Measurements from ENCODE around the gene ESYT2.

The ESYT2 gene

DNA sequence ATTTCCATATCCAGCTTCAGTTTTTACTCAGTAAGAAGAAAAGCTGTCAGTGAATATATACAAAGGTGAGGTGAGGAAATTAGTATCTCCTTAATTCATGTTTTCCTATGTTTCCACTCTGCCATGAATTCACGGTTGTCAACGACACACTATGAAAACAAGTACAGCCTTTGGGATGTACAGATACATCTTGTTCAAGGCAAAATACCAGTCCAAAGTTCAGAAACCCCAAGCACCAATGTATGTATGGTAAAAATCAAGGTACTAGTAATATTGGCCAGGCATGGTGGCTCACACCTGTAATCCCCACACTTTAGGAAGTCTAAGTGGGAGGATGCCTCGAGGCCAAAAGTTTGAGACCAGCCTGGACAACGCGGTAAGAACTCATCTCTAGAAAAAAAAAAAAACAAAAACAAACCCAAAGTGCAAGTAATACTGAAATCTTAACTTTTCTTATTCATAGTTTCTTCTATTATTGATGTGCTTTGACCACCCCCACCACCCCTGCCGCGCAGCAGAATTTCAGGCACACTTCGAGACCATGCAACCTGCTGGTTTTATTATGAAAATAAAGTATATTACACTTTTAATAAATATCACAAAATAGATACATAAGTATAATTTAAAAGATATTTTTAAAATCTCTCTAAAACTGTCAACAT is 3.5 kb downstream of the ESYT2 start:
- no peak for DNase-seq

DNA sequence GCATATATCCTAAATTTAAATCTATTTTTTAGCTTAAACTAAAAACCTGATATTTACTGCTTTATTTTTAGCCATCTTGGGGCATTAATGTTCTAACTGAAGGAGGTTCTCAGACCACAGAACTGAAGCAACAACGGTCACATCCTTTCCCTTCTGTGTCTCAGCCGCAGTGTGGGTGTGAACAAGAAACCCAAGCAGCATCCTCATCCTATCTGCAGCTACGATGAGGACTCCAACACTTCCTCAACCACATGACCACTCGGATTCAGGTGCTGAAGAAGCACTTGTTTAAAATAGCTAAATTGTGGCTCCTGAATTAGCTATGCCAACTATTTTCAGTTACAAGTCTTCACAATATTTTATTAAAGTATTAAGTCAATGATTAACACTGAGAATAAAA is 5.3 kb downstream of the ESYT2 start:
- peak; percentile 54 for DNase-seq

DNA sequence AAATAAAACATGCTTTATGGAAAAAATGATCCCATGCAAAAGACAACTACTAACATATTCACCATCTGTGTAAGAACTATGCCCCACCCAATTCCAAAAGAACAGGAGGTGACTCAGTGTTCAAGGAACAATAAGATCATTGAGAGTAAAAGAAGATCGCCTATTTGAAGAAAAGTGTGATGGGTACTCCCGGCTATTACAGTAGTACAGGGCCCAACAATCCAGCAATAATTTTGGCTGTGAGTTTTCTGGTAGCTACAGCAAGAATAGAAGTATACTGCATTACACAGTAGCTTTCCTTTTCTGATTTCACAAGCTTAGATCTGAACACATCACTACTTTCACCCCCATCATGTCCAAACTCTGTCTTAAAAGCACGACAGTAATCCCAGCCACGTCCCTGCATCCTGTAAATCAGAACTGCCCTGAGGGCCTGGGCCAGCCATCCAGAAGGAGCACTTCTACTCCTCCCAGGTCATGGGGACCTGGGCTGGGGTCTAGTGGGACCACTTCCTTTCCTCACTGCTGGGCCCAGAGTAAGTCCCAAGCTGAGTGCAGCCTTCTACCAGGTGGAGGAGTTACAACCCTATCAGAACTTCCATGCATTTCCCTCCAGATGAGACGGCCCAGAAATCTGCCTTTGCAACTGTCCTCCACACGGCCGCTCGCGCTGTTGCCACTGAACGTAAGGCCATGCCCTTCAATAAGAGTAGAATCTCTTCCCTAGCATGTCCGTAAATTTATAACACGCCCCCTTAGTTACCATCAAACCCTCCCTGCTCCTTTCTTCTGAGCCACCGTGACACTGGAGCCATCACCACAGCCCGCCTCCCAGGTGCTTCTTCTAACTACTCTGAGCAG is 7.9 kb downstream of the ESYT2 start:
- DNase-seq: no peak

DNA sequence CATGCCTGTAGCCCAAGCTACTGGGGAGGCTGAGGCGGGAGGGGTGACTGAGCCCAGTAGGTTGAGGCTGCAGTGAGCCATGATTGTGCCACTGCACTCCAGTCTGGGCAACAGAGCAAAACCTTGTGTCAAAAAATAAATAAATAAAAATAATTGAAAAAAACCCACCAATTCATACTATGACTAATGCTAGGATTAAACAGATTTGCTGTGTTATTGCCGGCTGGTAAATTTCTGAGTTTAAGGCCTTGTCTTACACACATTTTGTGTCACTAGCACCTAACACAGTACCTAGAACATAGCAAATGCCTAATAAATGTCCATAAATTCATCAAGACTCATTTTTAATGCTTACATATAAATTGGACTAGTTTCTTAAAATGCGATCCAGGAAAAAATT is 8.7 kb downstream of the ESYT2 start:
- DNase-seq: no peak

DNA sequence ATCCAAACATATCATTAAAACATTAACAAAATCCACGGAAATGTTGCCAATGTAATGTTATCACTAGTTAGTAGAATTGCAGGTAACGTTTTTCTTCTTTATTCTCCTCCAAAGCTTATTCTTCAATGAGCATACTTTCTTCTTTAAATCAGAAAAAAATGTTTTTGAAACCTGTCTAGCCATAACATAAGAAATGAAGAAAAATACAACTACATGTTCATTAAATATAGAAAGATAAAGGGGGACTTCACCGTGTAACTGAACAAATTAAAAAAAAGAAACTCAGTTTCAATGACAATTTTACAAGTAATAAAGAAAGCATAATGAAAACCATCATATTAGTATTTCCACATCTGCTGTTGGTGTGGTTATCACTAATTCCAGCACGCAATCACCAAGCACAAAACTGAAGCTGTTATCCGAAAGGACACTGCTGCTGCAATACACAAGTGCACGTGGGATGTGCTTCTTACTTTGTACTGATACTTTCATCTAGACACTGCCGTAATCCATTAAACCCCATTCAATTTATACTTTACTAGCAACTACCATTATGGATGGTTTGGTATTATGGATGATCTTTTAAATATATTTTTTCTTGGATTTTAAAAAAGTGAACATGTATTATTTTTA is 9.6 kb downstream of the ESYT2 start:
- no peak for DNase-seq

DNA sequence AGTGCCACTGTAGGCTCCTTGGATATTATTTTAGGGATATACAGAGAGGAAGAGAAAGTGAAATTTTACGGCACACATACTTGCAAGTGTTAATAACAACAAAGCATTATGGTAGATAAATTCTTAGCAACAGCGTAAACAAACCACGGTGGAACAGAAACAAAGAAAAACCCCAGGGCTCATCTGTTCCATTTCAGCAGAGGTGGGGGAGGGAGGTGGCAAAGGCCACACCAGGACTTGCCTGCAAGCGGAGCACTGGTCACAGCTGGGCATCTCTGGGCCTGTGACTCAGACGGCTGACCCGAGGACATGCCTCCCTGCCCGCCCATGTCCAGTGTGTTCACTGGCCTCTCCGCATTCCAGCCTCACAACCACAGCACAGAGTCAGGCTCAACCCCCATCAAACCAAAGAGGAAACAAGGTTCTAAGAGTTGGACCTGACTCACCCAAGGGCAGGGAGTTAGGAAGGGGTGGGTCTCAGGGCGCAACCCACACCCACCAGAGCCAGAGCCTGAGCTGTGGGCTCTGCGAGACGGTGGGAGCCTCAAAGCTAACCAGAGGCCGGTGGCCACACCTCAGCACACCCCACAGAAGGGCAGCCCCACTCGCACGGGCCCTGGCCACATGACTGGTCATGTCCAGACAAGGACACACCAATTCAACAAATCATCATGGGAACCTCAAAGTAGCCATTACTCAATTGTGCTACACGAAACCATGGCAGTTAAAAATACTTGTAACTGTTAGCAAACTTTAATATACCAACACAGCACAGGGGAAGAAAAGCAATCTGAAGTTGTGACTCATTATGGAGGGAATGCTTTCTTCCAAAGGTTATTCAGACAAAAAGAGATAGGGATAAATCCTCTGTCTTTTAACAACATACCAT is 10.7 kb downstream of the ESYT2 start:
- peak; percentile 68 for DNase-seq

DNA sequence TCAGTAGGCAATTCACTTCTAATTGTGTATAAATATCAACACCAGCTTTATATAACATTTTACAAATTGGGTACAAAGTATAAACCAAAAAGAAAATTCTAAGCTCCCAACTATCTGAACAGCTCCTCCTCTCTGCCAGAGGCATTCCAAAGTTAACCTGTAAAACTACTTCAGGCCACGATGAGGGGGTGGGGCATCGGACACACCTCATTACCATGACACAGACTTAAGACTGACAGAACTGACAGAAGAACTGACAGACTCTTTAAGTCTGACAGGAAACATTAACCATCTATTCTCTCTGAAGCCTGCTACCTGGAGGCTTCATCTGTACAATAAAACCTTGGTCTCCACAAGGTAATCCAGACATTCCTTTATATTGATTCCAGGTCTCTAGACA is 12.3 kb downstream of the ESYT2 start:
- DNase-seq: no peak

DNA sequence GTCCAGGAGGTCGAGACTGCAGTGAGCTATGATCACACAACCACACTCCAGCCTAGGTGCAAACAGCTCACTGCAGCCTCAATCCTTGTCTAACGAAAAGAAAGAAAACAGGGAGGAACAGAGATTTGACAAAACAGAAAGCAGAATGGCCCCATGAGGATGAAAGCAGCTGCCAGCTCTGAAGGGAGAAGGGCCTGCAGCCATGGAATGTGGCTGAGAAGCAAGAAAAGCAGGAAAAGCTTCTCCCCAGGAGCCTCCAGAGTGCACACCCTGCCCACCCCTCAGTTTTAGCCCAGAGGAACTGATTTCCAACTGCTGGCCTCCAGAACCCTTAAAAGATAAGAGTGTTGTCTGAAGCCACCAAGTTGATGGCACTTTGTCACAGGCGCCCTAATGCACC is 13.0 kb downstream of the ESYT2 start:
- DNase-seq: no peak

DNA sequence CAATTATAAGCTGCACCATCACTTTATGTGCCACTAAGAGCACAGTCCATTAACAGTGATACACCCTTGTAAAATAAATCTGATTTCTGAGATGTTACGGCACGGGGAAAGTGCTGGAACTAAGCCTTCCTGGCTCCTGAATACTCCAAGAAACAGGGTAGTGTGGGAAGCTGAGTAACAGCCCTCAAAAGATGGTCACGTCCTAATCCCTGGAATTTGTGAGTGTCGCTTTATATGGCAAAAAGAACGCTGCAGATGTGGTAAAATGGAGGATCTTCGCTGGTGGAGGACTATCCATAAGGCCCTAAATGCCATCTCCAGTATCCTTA is 13.5 kb downstream of the ESYT2 start:
- DNase-seq: no peak

DNA sequence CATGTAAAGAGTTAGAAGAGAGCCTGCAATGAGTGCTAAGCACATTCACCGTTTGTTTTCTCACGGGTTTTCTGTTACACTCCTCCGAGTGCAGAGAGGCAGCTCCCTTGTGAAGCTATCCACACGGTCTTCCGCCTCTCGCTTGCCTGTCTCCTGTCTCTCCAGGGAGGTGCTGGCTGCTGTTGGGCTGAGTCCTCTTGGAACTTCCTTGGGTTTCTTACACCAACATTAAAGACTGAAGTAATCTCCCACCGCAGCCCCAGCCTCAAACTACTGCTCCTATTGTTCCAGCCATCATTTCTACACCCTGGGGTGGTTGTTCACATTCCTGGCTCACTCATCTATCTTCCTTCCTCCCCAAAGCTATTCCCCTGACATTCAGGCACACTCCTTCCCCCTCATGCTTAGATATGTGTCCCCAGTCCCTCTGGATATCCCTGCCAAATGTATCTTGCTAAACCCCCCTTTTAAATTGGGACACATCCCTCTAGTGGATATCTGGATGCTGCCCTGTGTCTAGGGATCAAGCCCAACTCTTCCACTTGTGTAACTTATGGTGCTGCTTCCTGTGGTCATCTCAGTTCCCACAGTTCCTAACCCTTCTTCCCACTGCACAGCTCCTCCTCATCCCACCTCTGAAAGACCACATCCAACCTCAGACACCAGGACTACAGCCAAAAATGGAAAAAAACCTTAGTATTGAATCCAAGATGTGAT is 14.1 kb downstream of the ESYT2 start:
- DNase-seq: peak; percentile 8

DNA sequence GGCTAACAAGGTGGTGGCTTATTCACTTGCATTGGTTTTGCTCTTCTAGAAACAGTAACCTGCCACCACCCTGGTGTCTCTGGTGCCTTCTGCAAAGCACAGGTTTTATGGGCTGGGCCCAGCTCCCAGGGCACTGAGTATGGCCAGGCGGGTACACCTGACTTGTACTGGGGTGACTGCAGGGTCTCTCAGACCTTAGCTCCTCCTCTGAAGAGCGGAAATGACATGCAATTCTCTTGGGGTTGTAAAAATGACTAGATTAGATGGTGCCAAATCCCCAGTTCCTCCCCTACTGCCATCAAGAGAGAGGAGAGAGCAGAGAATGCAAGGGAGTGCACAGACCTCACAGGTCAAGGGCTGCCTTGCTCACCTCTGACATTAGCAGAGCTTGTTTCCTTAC is 14.7 kb downstream of the ESYT2 start:
- DNase-seq: peak; percentile 67

DNA sequence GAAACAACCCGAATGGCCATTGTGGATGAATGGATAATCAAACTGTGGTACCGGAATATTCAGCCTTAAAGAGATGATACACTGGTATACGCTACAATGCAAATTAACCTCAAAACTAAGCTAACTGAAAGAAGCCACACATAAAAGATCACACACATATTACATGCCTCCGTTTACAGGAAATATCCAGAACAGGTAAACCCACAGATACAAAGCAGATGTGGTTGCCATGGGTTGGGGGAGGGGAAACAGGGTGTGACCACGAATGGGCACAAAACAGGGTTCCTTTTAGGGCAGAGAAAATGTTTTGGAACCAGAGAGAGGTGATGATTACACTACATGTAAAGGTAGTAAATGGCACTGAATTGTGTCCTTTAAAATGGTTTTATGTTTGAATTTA is 16.6 kb downstream of the ESYT2 start:
- peak; percentile 58 for DNase-seq

DNA sequence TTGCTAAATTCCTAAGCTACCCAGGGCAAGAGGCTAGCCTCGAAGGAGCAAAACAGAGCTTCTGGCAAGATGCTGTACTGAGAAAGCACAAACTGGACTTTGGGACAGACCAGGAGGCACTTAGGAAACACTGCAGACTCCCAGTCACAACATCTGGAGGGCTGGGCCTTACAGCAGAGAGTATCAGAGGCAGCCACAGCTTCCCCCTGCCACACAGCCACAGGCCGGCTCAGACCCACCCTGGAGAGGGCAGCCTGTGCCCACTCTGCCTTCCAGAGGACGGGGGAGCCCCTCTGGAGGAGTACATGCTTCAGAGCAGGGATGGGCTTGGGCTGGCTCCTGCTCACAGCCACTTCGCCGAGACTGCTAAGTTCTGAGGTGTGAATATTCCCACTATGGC is 17.4 kb downstream of the ESYT2 start:
- no peak for DNase-seq

DNA sequence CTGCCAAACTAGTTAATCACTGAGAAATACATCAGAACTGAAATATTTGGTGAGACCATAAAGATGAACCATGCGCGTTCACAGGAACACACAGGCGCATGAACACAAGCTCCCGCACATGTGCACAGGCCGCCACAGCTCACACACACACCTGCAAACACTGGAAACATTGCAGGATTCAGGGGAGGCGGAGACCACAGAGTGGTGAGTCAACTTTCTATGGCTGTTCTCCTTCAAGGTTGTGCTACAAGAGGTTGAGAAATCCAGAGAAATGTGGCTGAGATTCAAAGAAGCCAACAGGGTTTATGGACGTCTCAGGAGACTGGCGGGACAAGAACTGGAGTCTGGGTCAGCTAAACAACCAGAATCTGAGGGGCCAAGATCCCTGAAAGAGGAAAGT is 17.8 kb downstream of the ESYT2 start:
- DNase-seq: peak; percentile 79

DNA sequence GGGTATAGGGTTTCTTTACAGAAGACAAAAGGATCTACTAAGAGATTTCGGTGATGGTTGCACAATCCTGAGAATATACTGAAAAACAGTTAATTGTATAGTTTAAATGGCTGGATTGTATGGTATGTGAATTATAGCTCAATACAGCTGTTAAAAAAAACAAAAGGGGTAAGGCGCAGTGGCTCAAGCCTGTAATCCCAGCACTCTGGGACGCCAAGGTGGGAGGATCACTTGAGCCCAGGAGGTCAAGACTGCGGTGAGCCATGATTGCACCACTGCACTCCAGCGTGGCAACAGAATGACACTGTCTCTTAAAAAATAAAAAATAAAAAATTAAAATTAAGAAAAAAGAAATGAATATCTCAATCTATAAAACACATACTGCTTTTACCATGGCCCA is 18.5 kb downstream of the ESYT2 start:
- DNase-seq: no peak

DNA sequence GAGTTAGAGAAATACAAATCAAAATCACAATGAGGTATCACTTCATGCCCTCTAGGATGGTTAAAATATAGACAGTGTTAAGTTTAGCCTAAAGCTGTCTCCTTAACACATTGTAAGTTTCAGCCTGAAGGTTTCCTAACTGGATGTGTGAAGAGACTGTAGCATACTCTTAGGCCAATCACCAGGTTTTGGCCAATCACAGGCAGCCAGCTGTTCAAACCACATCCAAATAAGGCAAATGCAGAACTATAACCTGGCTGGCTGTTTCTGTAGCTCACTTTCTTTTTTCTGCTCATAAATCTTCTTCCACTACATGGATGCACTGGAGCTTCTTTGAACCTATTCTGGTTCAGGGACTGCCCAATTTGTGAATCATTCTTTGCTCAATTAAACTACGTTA is 19.7 kb downstream of the ESYT2 start:
- DNase-seq: no peak

DNA sequence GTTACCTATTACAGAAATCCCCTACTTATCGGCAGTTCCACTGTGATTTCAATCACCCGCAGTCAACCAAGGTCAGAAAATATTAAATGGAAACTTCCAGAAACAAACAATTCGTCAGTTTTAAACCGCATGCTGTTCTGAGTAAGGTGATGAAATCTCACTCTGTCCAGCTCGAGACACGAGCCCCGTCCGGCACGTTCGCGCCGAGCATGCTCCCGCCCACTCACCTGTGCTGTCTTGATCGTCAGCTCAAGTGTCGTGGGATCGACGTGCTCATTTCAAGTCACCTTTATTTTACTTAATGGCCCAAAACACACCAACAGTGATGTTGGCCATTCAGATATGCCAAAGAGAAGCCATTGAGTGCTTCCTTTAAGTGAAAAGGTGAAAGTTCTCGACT is 21.2 kb downstream of the ESYT2 start:
- no peak for DNase-seq

DNA sequence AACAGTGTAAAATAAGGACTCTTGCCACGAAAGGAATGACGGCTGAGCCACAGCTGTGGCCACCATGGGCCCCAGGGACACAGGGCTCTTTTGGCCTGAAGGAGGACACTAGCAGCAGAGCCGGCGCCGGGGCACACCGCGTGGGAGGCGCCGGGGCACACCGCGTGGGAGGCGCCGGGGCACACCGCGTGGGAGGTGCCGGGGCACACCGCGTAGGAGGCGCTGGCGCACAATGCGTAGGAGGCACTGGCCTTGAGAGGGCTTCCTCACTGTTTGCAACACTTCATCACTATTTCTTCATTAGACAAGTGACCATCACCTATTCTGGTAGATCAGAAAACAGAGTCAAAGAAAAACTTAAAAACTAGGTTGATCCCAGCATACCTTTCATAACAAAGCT is 23.4 kb downstream of the ESYT2 start:
- DNase-seq: no peak

DNA sequence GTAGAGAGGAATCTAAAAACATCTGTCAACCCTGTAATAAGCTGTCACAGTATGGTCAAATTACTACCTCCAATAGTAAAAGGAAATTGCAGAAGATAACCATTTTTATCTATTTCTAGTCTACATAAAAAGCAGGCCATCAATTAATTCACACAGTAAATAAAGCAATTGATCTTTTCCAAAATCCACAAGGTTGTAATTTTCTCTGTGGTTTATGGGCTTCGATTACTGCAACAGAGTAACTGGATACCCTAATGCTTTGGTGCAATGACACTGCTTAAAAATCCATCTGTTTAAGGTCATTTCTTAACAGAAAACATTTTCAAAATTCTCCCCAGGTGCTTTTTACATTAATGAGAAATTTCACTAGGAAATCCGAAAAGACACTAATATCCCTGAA is 23.9 kb downstream of the ESYT2 start:
- DNase-seq: no peak

DNA sequence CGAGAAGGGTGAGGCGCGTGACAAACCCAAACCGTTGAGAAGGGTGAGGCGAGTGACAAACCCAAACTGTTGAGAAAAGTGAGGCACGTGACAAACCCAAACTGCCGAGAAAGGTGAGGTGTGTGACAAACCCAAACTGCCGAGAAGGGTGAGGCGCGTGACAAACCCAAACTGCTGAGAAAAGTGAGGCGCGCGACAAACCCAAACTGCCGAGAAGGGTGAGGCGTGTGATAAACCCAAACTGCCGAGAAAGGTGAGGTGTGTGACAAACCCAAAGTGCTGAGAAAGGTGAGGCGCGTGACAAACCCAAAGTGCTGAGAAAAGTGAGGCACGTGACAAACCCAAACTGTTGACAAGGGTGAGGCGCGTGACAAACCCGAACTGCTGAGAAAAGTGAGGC is 25.0 kb downstream of the ESYT2 start:
- no peak for DNase-seq

DNA sequence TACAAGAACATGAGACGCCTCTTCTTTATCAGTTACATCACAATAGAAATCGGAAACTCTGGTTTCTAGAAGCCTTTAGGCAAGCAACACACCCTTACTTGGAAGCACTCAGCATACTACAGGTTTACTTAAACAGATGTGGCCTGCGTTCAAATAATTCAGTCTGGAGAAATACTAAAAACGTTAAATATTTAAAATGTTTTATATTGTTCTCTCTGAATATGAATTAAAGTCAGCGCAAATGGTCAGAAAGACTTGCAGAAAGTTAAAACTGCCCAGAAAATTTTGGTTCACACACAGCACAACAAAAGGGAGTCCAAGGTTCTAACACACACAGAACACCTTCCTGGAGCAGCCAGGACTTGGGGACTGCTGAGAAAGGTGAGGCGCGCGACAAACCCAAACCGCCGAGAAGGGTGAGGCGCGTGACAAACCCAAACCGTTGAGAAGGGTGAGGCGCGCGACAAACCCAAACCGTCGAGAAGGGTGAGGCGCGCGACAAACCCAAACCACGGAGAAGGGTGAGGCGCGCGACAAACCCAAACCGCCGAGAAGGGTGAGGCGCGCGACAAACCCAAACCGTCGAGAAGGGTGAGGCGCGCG is 25.8 kb downstream of the ESYT2 start:
- DNase-seq: no peak
